DND-41 (cell line): ENCODE results near the gene PEAK3.

Experiments used
- ATAC-seq: fragments of 200-7000 bp; cut with Tn5 transposase; 3 replicates; pipeline ENCODE4 v1.9.1; 2021; ENCODE audit warnings: low read depth; ENCODE audit not compliant: insufficient read depth
- DNase-seq: peaks from one replicate; pipeline ENCODE4 v3.0.0-alpha.2; 2020
- H2AFZ ChIP-seq: 2 replicates; pipeline ENCODE4 v1.6.0; 2012; ENCODE audit warnings: low read depth, low read length
- H3K27ac ChIP-seq: 2 replicates; pipeline ENCODE4 v1.5.1; 2012; ENCODE audit warnings: low read length, inconsistent platforms
- H3K27me3 ChIP-seq: fragments of 200-600 bp; sonication (generic); 2 replicates; pipeline ENCODE4 v1.6.0; 2012; ENCODE audit warnings: low read length, mild to moderate bottlenecking, inconsistent platforms; ENCODE audit not compliant: insufficient read depth, poor library complexity
- H3K36me3 ChIP-seq: 2 replicates; pipeline ENCODE4 v1.5.1; 2012; ENCODE audit warnings: low read length, inconsistent platforms; ENCODE audit not compliant: insufficient read depth
- H3K4me1 ChIP-seq: 2 replicates; pipeline ENCODE4 v1.5.1; 2012; ENCODE audit warnings: mild to moderate bottlenecking, low read length; ENCODE audit not compliant: insufficient read depth
- H3K4me2 ChIP-seq: 2 replicates; pipeline ENCODE4 v1.6.0; 2012; ENCODE audit warnings: mild to moderate bottlenecking, moderate library complexity, low read length, inconsistent platforms; ENCODE audit not compliant: insufficient read depth
- H3K4me3 ChIP-seq, 2 experiments: fragments of 200-600 bp in 1 of 2; shearing (Covaris generic) in 1 of 2; 2 replicates each; pipeline ENCODE4 v1.5.1; 2012 to 2016; ENCODE audit warnings: inconsistent platforms in 2 of 2, low read length in 2 of 2, mild to moderate bottlenecking in 2 of 2, low read depth in 1 of 2, moderate library complexity in 1 of 2
- H3K79me2 ChIP-seq: 2 replicates; pipeline ENCODE4 v1.6.0; 2012; ENCODE audit warnings: low read length, inconsistent platforms; ENCODE audit not compliant: insufficient read depth
- H3K9ac ChIP-seq: 2 replicates; pipeline ENCODE4 v1.6.0; 2012; ENCODE audit warnings: low read depth, mild to moderate bottlenecking, inconsistent platforms, low read length, moderate library complexity
- H3K9me3 ChIP-seq: 2 replicates; pipeline ENCODE4 v1.5.1; 2012; ENCODE audit warnings: low read length, moderate library complexity, mild to moderate bottlenecking, inconsistent platforms; ENCODE audit not compliant: insufficient read depth, severe bottlenecking
- H4K20me1 ChIP-seq: 2 replicates; pipeline ENCODE4 v1.6.0; 2012; ENCODE audit warnings: low read length; ENCODE audit not compliant: insufficient read depth
- EZH2 ChIP-seq: IDR thresholded peaks from 3 replicates; pipeline ENCODE4 v1.6.1; 2012; ENCODE audit warnings: borderline replicate concordance, low read depth, mild to moderate bottlenecking, moderate library complexity, low read length, inconsistent platforms; ENCODE audit not compliant: severe bottlenecking
- TF ChIP-seq, protein P1 (sequence below): IDR thresholded peaks from 2 replicates; pipeline ENCODE4 v1.5.1; 2012; ENCODE audit warnings: borderline replicate concordance, low read length, moderate library complexity, mild to moderate bottlenecking; ENCODE audit not compliant: poor library complexity, severe bottlenecking; ENCODE audit errors: extremely low read depth

Gene PEAK3

DNA sequence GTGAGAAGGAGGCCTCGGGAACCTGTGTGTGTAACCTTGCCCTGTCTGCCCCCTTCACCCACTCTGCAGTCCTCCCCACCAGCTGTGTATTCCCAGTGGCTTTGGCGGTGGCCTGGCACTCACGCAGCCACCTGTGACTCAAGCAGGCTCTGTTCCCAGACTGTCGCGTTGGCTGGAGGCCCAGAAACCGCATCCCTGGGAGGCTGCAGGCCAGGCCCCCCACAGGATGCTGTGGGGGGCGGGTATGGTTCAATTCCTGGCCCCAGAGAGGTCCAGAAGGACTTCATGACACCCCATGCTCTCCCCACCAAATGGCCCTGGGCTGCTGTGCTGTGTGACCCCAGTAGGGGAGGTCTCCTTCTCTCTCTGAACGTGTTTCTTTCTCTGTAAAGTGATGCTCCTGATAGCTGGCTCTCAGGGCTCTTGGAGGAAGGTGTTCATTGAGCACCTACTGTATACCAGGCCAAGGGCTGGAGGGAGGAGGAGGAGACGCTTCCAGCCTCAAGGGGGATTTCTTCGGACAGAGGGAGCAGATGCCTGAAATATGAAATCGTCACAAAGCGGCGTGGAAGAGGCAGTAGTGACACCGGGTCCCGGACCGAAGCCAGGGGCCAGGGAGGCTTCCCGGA lies 27.9 kb upstream of the PEAK3 start:
- no peaks in the 10 kb centered on the region for H3K79me2 ChIP-seq
- H3K9ac ChIP-seq = no peak overlapping the region
- H3K27ac ChIP-seq = no peak overlapping the region
- no peaks in the 10 kb centered on the region for H4K20me1 ChIP-seq
- ATAC-seq (peak; percentile 81), DNase-seq (peak; percentile 69)
- no peak for TF ChIP-seq EZH2
- TF ChIP-seq, protein P1, sequence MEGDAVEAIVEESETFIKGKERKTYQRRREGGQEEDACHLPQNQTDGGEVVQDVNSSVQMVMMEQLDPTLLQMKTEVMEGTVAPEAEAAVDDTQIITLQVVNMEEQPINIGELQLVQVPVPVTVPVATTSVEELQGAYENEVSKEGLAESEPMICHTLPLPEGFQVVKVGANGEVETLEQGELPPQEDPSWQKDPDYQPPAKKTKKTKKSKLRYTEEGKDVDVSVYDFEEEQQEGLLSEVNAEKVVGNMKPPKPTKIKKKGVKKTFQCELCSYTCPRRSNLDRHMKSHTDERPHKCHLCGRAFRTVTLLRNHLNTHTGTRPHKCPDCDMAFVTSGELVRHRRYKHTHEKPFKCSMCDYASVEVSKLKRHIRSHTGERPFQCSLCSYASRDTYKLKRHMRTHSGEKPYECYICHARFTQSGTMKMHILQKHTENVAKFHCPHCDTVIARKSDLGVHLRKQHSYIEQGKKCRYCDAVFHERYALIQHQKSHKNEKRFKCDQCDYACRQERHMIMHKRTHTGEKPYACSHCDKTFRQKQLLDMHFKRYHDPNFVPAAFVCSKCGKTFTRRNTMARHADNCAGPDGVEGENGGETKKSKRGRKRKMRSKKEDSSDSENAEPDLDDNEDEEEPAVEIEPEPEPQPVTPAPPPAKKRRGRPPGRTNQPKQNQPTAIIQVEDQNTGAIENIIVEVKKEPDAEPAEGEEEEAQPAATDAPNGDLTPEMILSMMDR = no peak
- H3K4me3 ChIP-seq = no peak overlapping the region
- H3K9me3 ChIP-seq = no peaks in the 10 kb centered on the region
- no peaks in the 10 kb centered on the region for H3K27me3 ChIP-seq
- H3K4me1 ChIP-seq = no peaks in the 10 kb centered on the region
- no peak overlapping the region for H2AFZ ChIP-seq
- H3K4me2 ChIP-seq = no peak overlapping the region
- H3K36me3 ChIP-seq = no peaks in the 10 kb centered on the region

GRCh38 chr19:2308114-2308556 lies 26.2 kb upstream of the PEAK3 start, which contains the start of gene LINGO3:
Gene LINGO3 (minus strand): TSS chr19:2308154. CDS start chr19:2291776, 16,378 bp downstream.
- H2AFZ ChIP-seq = no peak within 1 kb of the TSS
- ATAC-seq = no peak
- H3K27me3 ChIP-seq = no peaks in the 10 kb centered on the region

GRCh38 chr19:2307518-2308012 lies 25.6 kb upstream of the PEAK3 start:
- TF ChIP-seq, protein P1 = no peak
- TF ChIP-seq EZH2 = no peak
- Histone ChIP-seq H3K4me3 (no peak overlapping the region), H3K36me3 (no peaks in the 10 kb centered on the region), H3K9me3 (no peaks in the 10 kb centered on the region), H3K4me1 (no peaks in the 10 kb centered on the region), H3K4me2 (no peak overlapping the region), H3K79me2 (no peaks in the 10 kb centered on the region), H2AFZ (no peak overlapping the region), H4K20me1 (no peaks in the 10 kb centered on the region), H3K27me3 (no peaks in the 10 kb centered on the region), H3K27ac (no peak overlapping the region), H3K9ac (no peak overlapping the region)
- ATAC-seq = no peak
- DNase-seq = no peak

More at GRCh38 chr19:2308114-2308556, 26.2 kb upstream of the PEAK3 start, which contains the start of gene LINGO3:
- DNase-seq = no peak
- TF ChIP-seq, protein P1 = no peak
- no peak for TF ChIP-seq EZH2
- H3K79me2 ChIP-seq = no peaks in the 10 kb centered on the region
- H3K4me2 ChIP-seq = no peak within 1 kb of the TSS
- no peak within 1 kb of the TSS for H3K9ac ChIP-seq
- H3K36me3 ChIP-seq = no peaks in the 10 kb centered on the region
- H4K20me1 ChIP-seq = no peaks in the 10 kb centered on the region
- no peaks in the 10 kb centered on the region for H3K4me1 ChIP-seq
- H3K27ac ChIP-seq = no peak within 1 kb of the TSS
- no peaks in the 10 kb centered on the region for H3K9me3 ChIP-seq
- H3K4me3 ChIP-seq = no peak within 1 kb of the TSS
